Colonic mucosa (tissue), 4 donors: ENCODE results near the gene SVEP1. TPM values are rescaled to one million over a fixed set of nuclear protein-coding genes. Genes with fewer than 3 reads are reported as not detected.

Source experiments
- DNase-seq: peaks from one replicate; pipeline ENCODE4 v3.0.0-alpha.2; 2020
- H3K27ac ChIP-seq: fragments of 200-600 bp; one replicate; pipeline ENCODE4 v1.8.0; 2021
- H3K27me3 ChIP-seq: fragments of 200-600 bp; one replicate; pipeline ENCODE4 v1.8.0; 2021
- H3K36me3 ChIP-seq: fragments of 200-600 bp; one replicate; pipeline ENCODE4 v1.8.0; 2021
- H3K4me1 ChIP-seq: fragments of 200-600 bp; one replicate; pipeline ENCODE4 v1.8.0; 2021; ENCODE audit warnings: mild to moderate bottlenecking
- H3K4me3 ChIP-seq: fragments of 200-600 bp; one replicate; pipeline ENCODE4 v1.8.0; 2021
- H3K9ac ChIP-seq, 2 donors: one replicate each; pipeline ENCODE4 v1.7.0; 2013; ENCODE audit warnings: control low read depth in 2 of 2, low read depth in 2 of 2, low read length in 2 of 2
- H3K9me3 ChIP-seq: fragments of 200-600 bp; one replicate; pipeline ENCODE4 v1.8.0; 2021
- CTCF ChIP-seq: fragments of 200-600 bp; IDR thresholded peaks from one replicate; pipeline ENCODE4 v1.8.0; 2022; ENCODE audit warnings: antibody characterized with exemption, mild to moderate bottlenecking
- intact Hi-C: fragments of 100-400 bp; cut with DNase I; formaldehyde crosslinking; loops from one replicate; pipeline ENCODE4 v1.14.1; 2022
- total RNA-seq, 2 donors: library from RNA; stranded (reverse); fragmentation: NEBNext Ultra II Directional in 1 of 2; extraction: Animal tissue kit (Norgen Biotek cat#: 25700) in 1 of 2; gene quantifications; one replicate each; pipeline ENCODE4 v1.2.1, GENCODE V29; 2021
- donor health status: healthy.
- donor health status: DM: no; HTN: no; CAD: no.
- donor health status: DM: no; HTN: no; CAD: no.

The SVEP1 gene
- total RNA-seq, 2 donors from 2014 or later, result 2.1 to 9.7 TPM

GRCh38 chr9:110440796-110441195 is 138.7 kb downstream of the SVEP1 start:
- DNase-seq, result no peak
- intact Hi-C loops, result no loop called here
- H3K4me1 ChIP-seq, result no peaks in the 10 kb centered on the region
- H3K27ac ChIP-seq, result no peak overlapping the region
- H3K9ac ChIP-seq, result no peak overlapping the region
- no peaks in the 10 kb centered on the region for H3K9me3 ChIP-seq
- no peaks in the 10 kb centered on the region for H3K27me3 ChIP-seq
- H3K36me3 ChIP-seq, result no peaks in the 10 kb centered on the region
- H3K4me3 ChIP-seq, result no peak overlapping the region
- TF ChIP-seq CTCF, result no peak

- intact Hi-C loops, result no loop called here
- H3K4me3 ChIP-seq, result no peak overlapping the region
- H3K27me3 ChIP-seq, result no peaks in the 10 kb centered on the region
- no peak for TF ChIP-seq CTCF
- H3K36me3 ChIP-seq, result no peaks in the 10 kb centered on the region
- H3K9me3 ChIP-seq, result no peaks in the 10 kb centered on the region
- H3K4me1 ChIP-seq, result no peaks in the 10 kb centered on the region
- H3K9ac ChIP-seq, result no peak overlapping the region
- no peak for DNase-seq
- no peak overlapping the region for H3K27ac ChIP-seq
These were observed 139.4 kb downstream of the SVEP1 start for GRCh38 chr9:110440172-110440571.

GRCh38 chr9:110432253-110432652 is 147.3 kb downstream of the SVEP1 start:
- intact Hi-C loops, result no loop called here
- Histone ChIP-seq H3K27ac (no peak overlapping the region), H3K4me3 (no peak overlapping the region), H3K9me3 (no peaks in the 10 kb centered on the region), H3K4me1 (no peaks in the 10 kb centered on the region), H3K27me3 (no peaks in the 10 kb centered on the region), H3K36me3 (no peaks in the 10 kb centered on the region), H3K9ac (no peak overlapping the region)
- DNase-seq, result no peak
- TF ChIP-seq CTCF, result no peak

- Histone ChIP-seq H3K36me3 (no peaks in the 10 kb centered on the region), H3K27ac (no peak overlapping the region), H3K4me1 (no peaks in the 10 kb centered on the region), H3K9ac (no peak overlapping the region), H3K9me3 (no peaks in the 10 kb centered on the region), H3K27me3 (no peaks in the 10 kb centered on the region), H3K4me3 (no peak overlapping the region)
- intact Hi-C loops, result loop anchor here (5.0 kb wide), 2 partner anchors 193 to 247 kb away; no protein-coding TSS in a partner anchor
- TF ChIP-seq CTCF, result no peak
- no peak for DNase-seq
These were observed 150.1 kb downstream of the SVEP1 start for GRCh38 chr9:110429453-110429852.

- Histone ChIP-seq H3K27me3 (no peaks in the 10 kb centered on the region), H3K27ac (no peak overlapping the region), H3K9me3 (no peaks in the 10 kb centered on the region), H3K36me3 (no peaks in the 10 kb centered on the region), H3K4me1 (no peaks in the 10 kb centered on the region), H3K9ac (no peak overlapping the region), H3K4me3 (no peak overlapping the region)
- TF ChIP-seq CTCF, result peak; percentile 54
- peak; percentile 65 for DNase-seq
- intact Hi-C loops, result loop anchor here (5.0 kb wide), 2 partner anchors 195 to 245 kb away; no protein-coding TSS in a partner anchor
These were observed 151.9 kb downstream of the SVEP1 start for GRCh38 chr9:110427497-110428104.
